Measurements from ENCODE around the gene DBN1. TPM values are rescaled to one million over a fixed set of nuclear protein-coding genes. Genes with fewer than 3 reads are reported as not detected.

Gene DBN1
- total RNA-seq, 1 donor from 2014 or later: 113 TPM

DNA sequence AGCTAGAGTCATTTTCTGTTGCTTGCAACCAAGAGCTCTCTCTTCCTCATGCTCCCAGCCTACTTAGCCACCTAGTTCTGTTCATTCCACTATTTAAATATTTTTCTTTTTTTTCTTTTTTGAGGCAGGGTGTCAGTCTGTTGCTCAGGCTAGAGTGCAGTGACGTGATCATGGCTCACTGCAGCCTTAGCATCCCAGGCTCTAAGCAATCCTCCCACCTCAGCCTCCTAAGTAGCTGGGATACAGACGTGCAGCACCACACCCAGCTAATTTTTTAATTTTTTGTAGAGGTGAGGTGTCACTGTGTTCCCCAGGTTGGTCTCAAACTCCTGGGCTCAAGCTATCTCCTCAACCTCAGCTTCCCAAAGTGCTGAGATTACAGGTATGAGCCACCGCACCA, 59.0 kb downstream of the DBN1 start:
- Mint-ChIP-seq H3K4me1 (peaks cover 8% of the 10 kb centered on the region), H3K9me3 (no peaks in the 10 kb centered on the region), H3K27ac (no peak overlapping the region), H3K36me3 (no peaks in the 10 kb centered on the region), H3K4me3 (no peak overlapping the region), H3K27me3 (ENCODE audit: insufficient read depth, low read depth) (peaks cover 16% of the 10 kb centered on the region)
- no peak for DNase-seq (ENCODE audit: low spot score)
- TF ChIP-seq EZH2 (IDR thresholded peaks at IDR 0.05) (no peak), EZH2phosphoT487 (IDR thresholded peaks at IDR 0.05) (no peak)
- TF ChIP-seq, protein P1, sequence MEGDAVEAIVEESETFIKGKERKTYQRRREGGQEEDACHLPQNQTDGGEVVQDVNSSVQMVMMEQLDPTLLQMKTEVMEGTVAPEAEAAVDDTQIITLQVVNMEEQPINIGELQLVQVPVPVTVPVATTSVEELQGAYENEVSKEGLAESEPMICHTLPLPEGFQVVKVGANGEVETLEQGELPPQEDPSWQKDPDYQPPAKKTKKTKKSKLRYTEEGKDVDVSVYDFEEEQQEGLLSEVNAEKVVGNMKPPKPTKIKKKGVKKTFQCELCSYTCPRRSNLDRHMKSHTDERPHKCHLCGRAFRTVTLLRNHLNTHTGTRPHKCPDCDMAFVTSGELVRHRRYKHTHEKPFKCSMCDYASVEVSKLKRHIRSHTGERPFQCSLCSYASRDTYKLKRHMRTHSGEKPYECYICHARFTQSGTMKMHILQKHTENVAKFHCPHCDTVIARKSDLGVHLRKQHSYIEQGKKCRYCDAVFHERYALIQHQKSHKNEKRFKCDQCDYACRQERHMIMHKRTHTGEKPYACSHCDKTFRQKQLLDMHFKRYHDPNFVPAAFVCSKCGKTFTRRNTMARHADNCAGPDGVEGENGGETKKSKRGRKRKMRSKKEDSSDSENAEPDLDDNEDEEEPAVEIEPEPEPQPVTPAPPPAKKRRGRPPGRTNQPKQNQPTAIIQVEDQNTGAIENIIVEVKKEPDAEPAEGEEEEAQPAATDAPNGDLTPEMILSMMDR (IDR thresholded peaks at IDR 0.05): no peak
- Histone ChIP-seq H3F3A (ENCODE audit: low read depth) (no peaks in the 10 kb centered on the region), H3K9ac (no peak overlapping the region), H3K27ac (no peak overlapping the region), H3K4me1 (no peaks in the 10 kb centered on the region), H4K20me1 (ENCODE audit: low read depth) (no peaks in the 10 kb centered on the region), H3K79me2 (ENCODE audit: low read depth) (no peaks in the 10 kb centered on the region), H3K27me3 (peaks cover 15% of the 10 kb centered on the region), H3K4me3 (no peak overlapping the region), H2AFZ (replicated peaks) (no peak overlapping the region), H3K36me3 (no peaks in the 10 kb centered on the region), H3K9me3 (ENCODE audit: low read depth) (no peaks in the 10 kb centered on the region), H3K4me2 (no peak overlapping the region)

DNA sequence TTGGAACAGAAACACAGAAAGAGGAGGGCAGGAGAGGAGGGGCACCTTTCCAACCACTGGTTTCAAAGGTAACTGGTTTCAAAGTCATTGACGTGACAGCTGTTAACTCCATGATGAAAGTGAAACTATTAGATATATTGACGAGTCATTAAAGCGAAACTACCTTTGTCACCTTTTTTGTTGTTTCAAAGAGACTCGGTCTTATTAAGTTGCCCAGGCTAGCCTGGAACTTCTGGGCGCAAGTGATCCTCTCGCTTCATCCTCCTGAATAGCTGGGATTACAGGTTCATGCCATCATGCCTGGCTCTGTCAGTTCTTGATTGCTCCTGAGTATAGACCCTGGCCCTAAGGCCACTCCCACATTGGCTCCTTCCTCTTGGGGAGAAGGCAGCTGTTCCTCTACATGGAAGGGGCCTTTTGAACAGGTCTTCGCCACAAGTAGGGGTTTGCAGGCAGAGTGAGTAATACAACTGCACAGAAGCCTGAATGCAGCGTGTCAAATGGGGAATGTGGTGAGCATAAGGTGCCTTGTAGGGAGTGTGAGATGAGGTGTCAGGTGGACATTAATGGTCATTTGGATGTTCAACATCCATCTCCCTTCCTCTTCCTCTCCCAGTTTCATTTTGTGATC, 60.7 kb downstream of the DBN1 start:
- Histone ChIP-seq H3F3A (ENCODE audit: low read depth) (no peaks in the 10 kb centered on the region), H3K79me2 (ENCODE audit: low read depth) (no peaks in the 10 kb centered on the region), H3K4me3 (no peak overlapping the region), H3K27ac (no peak overlapping the region), H2AFZ (replicated peaks) (no peak overlapping the region), H3K4me2 (no peak overlapping the region), H3K9me3 (ENCODE audit: low read depth) (no peaks in the 10 kb centered on the region), H3K27me3 (peaks cover 33% of the 10 kb centered on the region), H3K36me3 (no peaks in the 10 kb centered on the region), H3K4me1 (no peaks in the 10 kb centered on the region), H3K9ac (no peak overlapping the region), H4K20me1 (ENCODE audit: low read depth) (no peaks in the 10 kb centered on the region)
- DNase-seq (ENCODE audit: low spot score): no peak
- Mint-ChIP-seq H3K9me3 (no peaks in the 10 kb centered on the region), H3K4me1 (peaks cover 8% of the 10 kb centered on the region), H3K27ac (no peak overlapping the region), H3K36me3 (no peaks in the 10 kb centered on the region), H3K27me3 (ENCODE audit: insufficient read depth, low read depth) (peaks cover 19% of the 10 kb centered on the region), H3K4me3 (no peak overlapping the region)
- no peak for TF ChIP-seq EZH2phosphoT487 (IDR thresholded peaks at IDR 0.05)
- TF ChIP-seq, protein P1 (IDR thresholded peaks at IDR 0.05): no peak
- no peak for TF ChIP-seq EZH2 (IDR thresholded peaks at IDR 0.05)

DNA sequence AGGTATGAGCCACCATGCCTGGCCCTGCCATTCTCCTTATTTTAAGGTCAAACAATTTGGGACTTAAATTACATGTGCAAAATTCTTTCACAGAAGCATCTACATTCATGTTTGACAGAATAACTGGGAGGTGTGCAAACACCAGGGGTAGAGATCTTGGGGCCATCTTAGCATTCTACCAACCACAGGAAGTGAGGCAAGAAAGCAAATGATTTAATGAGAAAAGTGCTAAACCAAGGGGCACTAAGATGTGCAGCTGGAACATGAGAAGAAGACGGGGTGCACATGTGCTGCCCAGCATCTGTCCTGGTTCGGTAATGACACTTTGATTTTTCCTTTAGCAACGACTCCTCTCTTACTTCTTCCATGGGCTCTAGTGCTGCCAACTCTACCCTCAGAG, 62.9 kb downstream of the DBN1 start:
- Histone ChIP-seq H3K4me3 (no peak overlapping the region), H2AFZ (replicated peaks) (no peak overlapping the region), H3K9ac (no peak overlapping the region), H3F3A (ENCODE audit: low read depth) (peaks cover 9% of the 10 kb centered on the region), H3K79me2 (ENCODE audit: low read depth) (no peaks in the 10 kb centered on the region), H3K4me2 (no peak overlapping the region), H4K20me1 (ENCODE audit: low read depth) (no peaks in the 10 kb centered on the region), H3K27ac (no peak overlapping the region), H3K4me1 (no peaks in the 10 kb centered on the region), H3K9me3 (ENCODE audit: low read depth) (no peaks in the 10 kb centered on the region), H3K27me3 (peaks cover 54% of the 10 kb centered on the region), H3K36me3 (no peaks in the 10 kb centered on the region)
- peaks cover 28% of the 10 kb centered on the region for H3K27me3 Mint-ChIP-seq (ENCODE audit: insufficient read depth, low read depth)
- DNase-seq (ENCODE audit: low spot score): no peak
- no peaks in the 10 kb centered on the region for H3K9me3 Mint-ChIP-seq
- H3K27ac Mint-ChIP-seq: no peak overlapping the region
- no peaks in the 10 kb centered on the region for H3K36me3 Mint-ChIP-seq
- H3K4me3 Mint-ChIP-seq: no peak overlapping the region
- TF ChIP-seq EZH2phosphoT487 (IDR thresholded peaks at IDR 0.05) (no peak), EZH2 (IDR thresholded peaks at IDR 0.05) (no peak)
- TF ChIP-seq, protein P1 (IDR thresholded peaks at IDR 0.05): no peak
- peaks cover 8% of the 10 kb centered on the region for H3K4me1 Mint-ChIP-seq
